ENCODE data around the gene MICALL1.

The MICALL1 gene

GRCh38 chr22:37982151-37982785 is 76.2 kb downstream of the MICALL1 start:
- Histone ChIP-seq H3K4me2 (ENCODE audit: low read length) (no peak overlapping the region), H3K9ac (ENCODE audit: low read length) (no peak overlapping the region), H3K4me1 (ENCODE audit: insufficient read depth, low read length, severe bottlenecking) (no peaks in the 10 kb centered on the region), H3K36me3 (ENCODE audit: insufficient read depth, low read length) (no peaks in the 10 kb centered on the region; the same call in 1 of the 2 replicates), H3K27me3 (ENCODE audit: insufficient read depth, low read length) (no peaks in the 10 kb centered on the region), H2AFZ (ENCODE audit: low read length) (no peak overlapping the region), H4K20me1 (ENCODE audit: insufficient read depth, low read length) (no peaks in the 10 kb centered on the region), H3K9me2 (ENCODE audit: low read depth, low read length) (no peaks in the 10 kb centered on the region), H3F3A (ENCODE audit: insufficient read depth, low read length) (no peaks in the 10 kb centered on the region), H3K4me3 (ENCODE audit: low read depth, low read length, poor library complexity, severe bottlenecking) (no peak overlapping the region), H3K27ac (ENCODE audit: low read depth, low read length, poor library complexity, severe bottlenecking) (no peak overlapping the region), H3K79me2 (ENCODE audit: insufficient read depth, low read length) (no peaks in the 10 kb centered on the region), H3K9me3 (ENCODE audit: low read length) (no peaks in the 10 kb centered on the region)
- no peak for TF ChIP-seq CTCF (IDR thresholded peaks at IDR 0.05; ENCODE audit: low read length)
- no peak for TF ChIP-seq EZH2 (IDR thresholded peaks at IDR 0.05; ENCODE audit: borderline replicate concordance, low read length)

- no peak overlapping the region for H3K4me2 ChIP-seq (ENCODE audit: low read length)
- H3K9ac ChIP-seq (ENCODE audit: low read length), result no peak overlapping the region
- no peak overlapping the region for H3K4me3 ChIP-seq (ENCODE audit: low read depth, low read length, poor library complexity, severe bottlenecking)
- H3K9me3 ChIP-seq (ENCODE audit: low read length), result no peaks in the 10 kb centered on the region
- no peaks in the 10 kb centered on the region for H4K20me1 ChIP-seq (ENCODE audit: insufficient read depth, low read length)
- H3K4me1 ChIP-seq (ENCODE audit: insufficient read depth, low read length, severe bottlenecking), result no peaks in the 10 kb centered on the region
- no peaks in the 10 kb centered on the region for H3K27me3 ChIP-seq (ENCODE audit: insufficient read depth, low read length)
- no peak overlapping the region for H3K27ac ChIP-seq (ENCODE audit: low read depth, low read length, poor library complexity, severe bottlenecking)
- TF ChIP-seq EZH2 (IDR thresholded peaks at IDR 0.05; ENCODE audit: borderline replicate concordance, low read length) (no peak), CTCF (IDR thresholded peaks at IDR 0.05; ENCODE audit: low read length) (peak; percentile 50; the same call in 1 of the 2 replicates)
- H2AFZ ChIP-seq (ENCODE audit: low read length), result no peak overlapping the region
- no peaks in the 10 kb centered on the region for H3K9me2 ChIP-seq (ENCODE audit: low read depth, low read length)
- no peaks in the 10 kb centered on the region for H3K79me2 ChIP-seq (ENCODE audit: insufficient read depth, low read length)
- H3K36me3 ChIP-seq (ENCODE audit: insufficient read depth, low read length), result no peaks in the 10 kb centered on the region; the same call in 1 of the 2 replicates
- no peaks in the 10 kb centered on the region for H3F3A ChIP-seq (ENCODE audit: insufficient read depth, low read length)
These were observed 77.1 kb downstream of the MICALL1 start for GRCh38 chr22:37982938-37983859.

GRCh38 chr22:37983860-37984791 is 78.0 kb downstream of the MICALL1 start, which contains the start of gene SOX10:
TSS of gene SOX10 (minus strand) at chr22:37984555. CDS start at chr22:37983784, 771 bp downstream.
- Histone ChIP-seq H3K9ac (ENCODE audit: low read length) (no peak within 1 kb of the TSS), H4K20me1 (ENCODE audit: insufficient read depth, low read length) (no peaks in the 10 kb centered on the region), H3K9me3 (ENCODE audit: low read length) (no peaks in the 10 kb centered on the region), H3K4me2 (ENCODE audit: low read length) (no peak within 1 kb of the TSS), H3K27ac (ENCODE audit: low read depth, low read length, poor library complexity, severe bottlenecking) (no peak within 1 kb of the TSS), H3K27me3 (ENCODE audit: insufficient read depth, low read length) (no peaks in the 10 kb centered on the region), H3F3A (ENCODE audit: insufficient read depth, low read length) (no peaks in the 10 kb centered on the region), H2AFZ (ENCODE audit: low read length) (no peak within 1 kb of the TSS), H3K79me2 (ENCODE audit: insufficient read depth, low read length) (no peaks in the 10 kb centered on the region), H3K36me3 (ENCODE audit: insufficient read depth, low read length) (no peaks in the 10 kb centered on the region; the same call in 1 of the 2 replicates), H3K4me3 (ENCODE audit: low read depth, low read length, poor library complexity, severe bottlenecking) (no peak within 1 kb of the TSS), H3K9me2 (ENCODE audit: low read depth, low read length) (no peaks in the 10 kb centered on the region), H3K4me1 (ENCODE audit: insufficient read depth, low read length, severe bottlenecking) (no peaks in the 10 kb centered on the region)
- TF ChIP-seq CTCF (IDR thresholded peaks at IDR 0.05; ENCODE audit: low read length), result no peak
- TF ChIP-seq EZH2 (IDR thresholded peaks at IDR 0.05; ENCODE audit: borderline replicate concordance, low read length), result no peak
